Suppressor macrophage treated with lipopolysaccharide for 4 hours (primary cell): ENCODE results near the gene TYMP.

Experiments
- DNase-seq: peaks from one replicate; pipeline ENCODE4 v3.0.0-alpha.2; 2020

The TYMP gene, protein sequence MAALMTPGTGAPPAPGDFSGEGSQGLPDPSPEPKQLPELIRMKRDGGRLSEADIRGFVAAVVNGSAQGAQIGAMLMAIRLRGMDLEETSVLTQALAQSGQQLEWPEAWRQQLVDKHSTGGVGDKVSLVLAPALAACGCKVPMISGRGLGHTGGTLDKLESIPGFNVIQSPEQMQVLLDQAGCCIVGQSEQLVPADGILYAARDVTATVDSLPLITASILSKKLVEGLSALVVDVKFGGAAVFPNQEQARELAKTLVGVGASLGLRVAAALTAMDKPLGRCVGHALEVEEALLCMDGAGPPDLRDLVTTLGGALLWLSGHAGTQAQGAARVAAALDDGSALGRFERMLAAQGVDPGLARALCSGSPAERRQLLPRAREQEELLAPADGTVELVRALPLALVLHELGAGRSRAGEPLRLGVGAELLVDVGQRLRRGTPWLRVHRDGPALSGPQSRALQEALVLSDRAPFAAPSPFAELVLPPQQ

DNA sequence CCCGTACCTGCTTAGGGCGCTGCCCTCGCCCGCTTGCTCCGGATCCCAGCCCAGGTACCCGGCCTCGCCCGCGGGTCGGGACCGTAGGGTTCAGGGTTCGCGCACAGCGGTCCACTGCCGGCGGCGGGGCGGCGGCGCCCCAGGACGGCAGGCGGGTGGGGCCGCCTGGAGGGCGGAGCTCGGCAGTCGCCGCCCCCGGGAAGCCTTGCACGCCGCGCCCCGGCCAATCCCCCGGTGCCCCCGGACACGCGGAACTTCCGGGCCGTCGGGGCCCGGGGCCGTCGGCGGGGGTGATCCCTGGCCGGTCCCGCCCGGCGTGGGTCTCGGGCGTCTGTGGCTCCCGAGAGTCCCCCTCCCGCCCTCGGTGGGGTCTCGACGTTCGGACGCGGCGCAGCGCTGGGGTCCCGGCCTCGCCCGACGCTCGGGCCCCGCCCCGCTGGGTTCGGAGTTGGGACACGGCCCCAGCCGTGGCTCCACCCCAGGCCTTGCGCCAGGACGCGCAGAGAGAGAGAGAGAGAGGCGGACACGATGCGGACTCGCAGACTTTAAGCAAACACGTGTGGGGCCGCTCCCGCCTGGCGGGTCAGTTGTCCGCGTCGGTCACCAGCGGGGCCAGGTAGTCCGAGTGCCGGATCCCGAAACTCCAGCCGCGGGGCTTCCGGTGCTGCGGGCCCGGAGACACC lies at the start of gene TYMP:
Gene TYMP, minus strand, starts transcription at position 116 of the 683 bp plus-strand sequence. CDS start 303 bp downstream, outside the sequence.
- peak; percentile 95 for DNase-seq

DNA sequence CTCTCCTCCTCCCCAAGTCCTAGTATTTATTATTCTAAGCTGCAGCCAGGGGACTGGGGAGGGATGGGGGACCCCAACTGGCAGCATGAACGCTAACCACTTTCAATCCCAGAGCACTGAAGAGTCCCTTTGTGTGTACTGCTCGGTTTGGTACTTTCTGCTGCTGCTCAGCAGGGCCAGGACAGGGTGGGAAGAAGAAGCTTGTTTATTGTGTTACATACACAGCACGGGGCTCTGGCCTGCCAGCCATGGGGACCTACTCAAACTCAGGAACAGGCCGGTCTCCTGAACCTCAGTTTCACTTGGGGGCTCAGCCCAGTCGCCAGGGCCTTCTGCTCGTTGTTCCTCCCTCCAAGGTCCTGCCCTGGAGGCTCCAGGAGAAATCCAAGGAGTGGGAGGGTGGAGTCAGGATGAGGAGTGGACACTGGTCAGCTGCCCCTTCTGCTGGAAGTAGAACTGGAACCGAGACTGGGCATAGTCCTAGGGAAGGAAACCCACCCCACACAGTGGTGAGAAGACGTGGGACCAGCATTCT lies 49.0 kb upstream of the TYMP start:
- DNase-seq: no peak

- no peak for DNase-seq
These were observed 48.4 kb upstream of the TYMP start, which contains the start of gene CPT1B for GRCh38 chr22:50577987-50578775. Gene CPT1B, minus strand, starts transcription at chr22:50578427. Its CDS starts 512 bp downstream, at chr22:50577915.

- DNase-seq: no peak
These were observed 47.8 kb upstream of the TYMP start for GRCh38 chr22:50577697-50577986.

DNA sequence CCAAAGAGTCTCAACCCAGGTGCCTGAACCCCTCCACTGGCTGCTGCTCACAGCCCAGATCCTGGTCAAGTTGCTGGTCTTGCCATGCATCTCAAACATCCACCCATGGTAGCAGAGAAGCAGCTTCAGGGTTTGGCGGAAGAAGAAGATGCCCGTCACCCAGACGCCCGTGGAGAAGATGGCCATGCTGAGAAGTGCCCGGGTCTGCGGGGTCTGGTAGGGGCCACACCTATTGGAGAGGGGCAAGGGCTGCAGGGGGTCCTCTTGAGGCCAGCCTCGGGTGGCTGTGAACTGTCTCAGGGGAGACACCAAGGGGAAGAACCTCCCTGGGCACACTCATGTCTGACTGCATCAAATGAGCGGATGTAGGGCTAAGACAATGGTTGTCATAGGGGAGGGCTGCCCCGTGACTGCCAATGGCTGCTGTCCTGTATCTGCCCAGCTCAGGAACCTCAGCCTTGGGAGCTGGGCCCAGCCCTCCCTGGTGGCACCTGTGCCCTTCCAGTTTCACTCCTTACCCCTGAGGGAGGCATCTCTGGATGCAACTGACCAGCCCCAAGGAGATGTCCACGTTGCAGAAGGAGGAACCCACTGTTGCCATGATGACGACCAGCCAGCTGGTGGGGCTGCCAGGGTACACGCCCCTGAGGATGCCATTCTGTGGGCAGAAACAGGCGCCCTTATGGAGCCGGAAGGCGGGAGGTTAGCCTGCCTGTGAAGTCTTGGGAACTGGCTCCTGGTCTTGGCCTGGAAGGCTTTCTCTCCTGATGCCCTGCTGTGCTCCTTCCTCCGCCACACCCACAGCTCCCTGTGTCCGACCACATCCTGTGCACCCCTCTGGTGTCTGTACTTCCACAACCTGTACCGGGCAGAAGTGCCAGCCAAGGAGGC lies 47.2 kb upstream of the TYMP start:
- DNase-seq: peak; percentile 26

GRCh38 chr22:50576070-50576469 lies 46.3 kb upstream of the TYMP start:
- peak; percentile 14 for DNase-seq

GRCh38 chr22:50575426-50575941 lies 45.7 kb upstream of the TYMP start:
- no peak for DNase-seq

- no peak for DNase-seq
These were observed 44.6 kb upstream of the TYMP start for GRCh38 chr22:50574383-50574755.

GRCh38 chr22:50573491-50574382 lies 43.9 kb upstream of the TYMP start:
- no peak for DNase-seq

DNA sequence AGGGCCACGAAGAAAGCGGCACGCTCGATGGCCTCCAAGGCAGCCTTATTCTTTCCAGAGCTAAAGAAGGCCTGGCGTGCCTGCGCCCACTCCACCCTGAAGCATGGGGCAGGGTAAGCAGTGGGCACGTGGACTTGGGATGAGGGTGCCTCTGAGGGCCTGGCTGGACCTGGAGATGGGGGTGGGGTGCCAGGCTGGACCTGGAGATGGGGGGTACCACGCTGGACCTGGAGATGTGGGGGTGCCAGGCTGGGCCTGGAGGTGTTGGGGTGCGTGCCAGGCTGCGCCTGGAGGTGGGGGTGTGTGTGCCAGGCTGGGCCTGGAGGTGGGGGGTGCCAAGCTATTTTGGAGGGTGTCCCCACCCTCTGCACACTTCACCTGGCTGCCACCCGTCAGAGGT lies 43.2 kb upstream of the TYMP start:
- no peak for DNase-seq

GRCh38 chr22:50571264-50572175 lies 41.7 kb upstream of the TYMP start:
- DNase-seq: no peak

DNA sequence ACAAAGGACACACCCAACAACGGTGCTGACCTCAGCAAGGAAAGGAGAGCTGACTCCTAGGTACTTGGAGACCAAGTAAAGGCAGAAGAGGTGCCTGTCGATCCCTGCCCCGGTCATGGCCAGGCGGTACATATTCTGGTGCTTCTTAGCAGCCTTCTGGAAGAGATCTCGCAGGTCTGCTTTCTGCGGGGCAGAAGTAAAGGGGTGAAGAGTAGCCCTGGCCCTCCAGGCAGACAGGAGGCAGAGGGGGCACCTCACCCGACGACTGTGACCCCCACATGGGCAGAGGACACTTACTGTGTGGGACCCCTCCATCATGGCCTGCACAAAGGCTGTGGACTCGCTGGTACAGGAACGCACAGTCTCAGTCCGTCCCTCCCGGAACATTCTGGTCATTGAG lies 41.0 kb upstream of the TYMP start:
- no peak for DNase-seq

GRCh38 chr22:50569896-50570535 lies 40.2 kb upstream of the TYMP start:
- DNase-seq: no peak

DNA sequence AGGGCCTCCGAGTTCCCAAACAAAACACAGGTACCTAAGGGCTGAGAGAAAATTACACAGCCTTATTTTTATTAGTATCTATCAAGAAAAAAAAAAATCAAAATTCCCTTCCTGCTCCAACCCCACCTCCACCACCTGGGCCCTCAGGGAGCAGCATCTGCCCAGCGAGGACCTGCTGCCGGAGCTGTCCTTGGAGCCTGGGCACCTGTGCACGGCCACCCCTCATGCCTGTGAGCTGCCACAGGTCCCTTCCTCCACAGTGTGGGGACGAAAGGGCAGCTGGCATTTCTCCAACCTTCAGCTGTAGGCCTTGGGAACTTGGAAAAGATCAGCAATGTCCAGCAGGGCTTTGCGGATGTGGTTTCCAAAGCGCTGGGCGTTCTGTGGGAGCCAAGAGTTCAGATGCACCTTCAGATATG lies 39.2 kb upstream of the TYMP start:
- DNase-seq: no peak

DNA sequence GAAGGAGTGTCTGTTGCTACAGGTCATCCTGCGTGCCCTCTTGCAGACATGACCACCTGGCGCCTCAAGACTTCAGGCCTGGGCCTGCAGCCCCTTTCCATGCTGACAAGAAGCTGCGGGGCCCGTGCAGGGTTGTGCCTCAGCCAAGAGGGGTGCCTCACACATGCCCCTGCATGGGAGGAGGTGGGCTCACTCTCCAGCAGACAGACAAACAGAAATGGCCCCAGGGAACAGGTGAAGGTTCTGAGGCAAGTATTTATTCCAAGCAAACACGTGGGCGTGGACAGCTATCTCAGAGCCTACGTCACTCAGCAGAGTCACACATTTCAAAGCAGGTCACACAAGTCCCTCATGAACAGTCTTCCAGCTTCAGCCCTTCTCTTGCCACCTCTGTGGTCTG lies 38.8 kb upstream of the TYMP start:
- DNase-seq: no peak

DNA sequence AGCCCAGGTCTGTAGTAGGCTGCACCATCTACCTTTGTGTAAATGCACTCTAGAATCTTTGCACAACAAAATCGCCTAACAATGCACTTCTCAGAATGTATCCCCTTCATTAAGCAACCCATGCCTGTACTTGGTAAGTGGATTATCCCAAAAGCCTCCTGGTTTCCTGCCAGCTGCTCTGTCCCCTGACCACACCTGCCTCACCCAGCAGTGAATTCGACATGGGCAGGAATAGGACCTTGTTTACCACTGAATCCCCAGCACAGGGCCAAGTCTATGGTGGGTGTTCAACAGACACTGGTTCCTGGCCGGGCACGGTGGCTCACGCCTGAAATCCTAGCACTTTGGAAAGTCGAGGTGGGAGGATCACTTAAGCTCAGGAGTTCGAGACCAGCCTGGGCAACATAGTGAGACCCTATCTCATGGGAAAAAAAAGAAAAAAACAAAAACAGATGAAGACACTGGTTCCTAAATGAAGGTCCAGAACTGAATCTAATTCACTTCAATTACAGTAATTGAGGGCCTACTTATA lies 38.0 kb upstream of the TYMP start:
- DNase-seq: no peak

- DNase-seq: no peak
These were observed 34.5 kb upstream of the TYMP start for GRCh38 chr22:50564289-50564688.

DNA sequence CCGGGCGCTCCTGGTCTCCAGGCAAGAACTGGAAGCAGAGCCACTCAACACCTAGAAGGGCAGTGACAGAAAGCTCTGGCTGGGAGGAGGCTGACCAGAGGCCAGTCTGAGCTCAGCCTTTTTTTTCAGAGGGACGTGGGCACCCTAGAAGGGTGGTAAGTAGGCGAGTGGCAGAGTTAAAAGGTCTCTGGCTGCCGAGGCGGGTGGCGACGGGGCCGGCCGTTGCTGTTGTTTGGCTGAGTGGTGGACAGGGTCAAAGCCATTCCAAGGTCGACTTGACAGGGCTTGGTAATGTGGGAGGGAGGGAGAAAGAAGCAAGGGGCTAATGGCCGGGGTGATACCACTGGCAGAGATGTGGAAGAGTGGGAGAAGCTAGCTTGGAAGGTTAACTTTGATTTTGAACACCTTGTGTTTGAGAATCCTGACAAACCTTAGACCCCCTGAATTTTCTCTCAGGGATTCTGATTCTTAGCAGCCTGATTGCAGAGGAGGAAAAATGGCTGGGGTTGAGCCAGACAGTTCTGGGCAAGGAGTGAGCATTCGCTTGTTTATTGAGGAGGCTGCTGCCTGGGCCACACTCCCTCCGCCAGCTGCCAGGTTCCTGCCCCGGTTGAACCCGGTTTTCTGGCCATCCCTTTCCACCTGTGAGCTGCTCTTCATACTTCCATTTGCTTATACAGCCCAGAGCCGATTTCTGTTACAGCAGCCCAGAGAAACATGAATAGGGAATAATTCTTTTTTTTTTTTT lies 33.8 kb upstream of the TYMP start:
- no peak for DNase-seq
